ENCODE data around the gene XYLT1. TPM values are rescaled to one million over a fixed set of nuclear protein-coding genes. Genes with fewer than 3 reads are reported as not detected.

XYLT1 gene
- polyA plus RNA-seq, 1 donor from 2014 or later, result 3.3 TPM

- Histone ChIP-seq H2AFZ (ENCODE audit: low read depth, low read length) (no peak overlapping the region), H3K36me3 (ENCODE audit: insufficient read depth, low read length) (no peaks in the 10 kb centered on the region), H3K4me3 (ENCODE audit: low read length) (no peak overlapping the region), H3K9ac (ENCODE audit: low read length) (no peak overlapping the region), H3K9me3 (ENCODE audit: low read length) (no peaks in the 10 kb centered on the region), H3F3A (ENCODE audit: insufficient read depth, low read length, poor library complexity, severe bottlenecking) (no peaks in the 10 kb centered on the region), H4K20me1 (ENCODE audit: insufficient read depth) (no peaks in the 10 kb centered on the region), H3K27ac (ENCODE audit: low read length) (no peak overlapping the region), H3K4me2 (ENCODE audit: low read length) (no peak overlapping the region), H3K9me2 (ENCODE audit: insufficient read depth, low read length) (no peaks in the 10 kb centered on the region), H3K79me2 (replicated peaks; ENCODE audit: insufficient read depth, low read length) (no peaks in the 10 kb centered on the region), H3K27me3 (ENCODE audit: insufficient read depth, low read depth, low read length) (no peaks in the 10 kb centered on the region)
- TF ChIP-seq EZH2 (IDR thresholded peaks at IDR 0.05; ENCODE audit: borderline replicate concordance, insufficient read depth, low read length, poor library complexity, severe bottlenecking) (no peak), POLR2AphosphoS5 (IDR thresholded peaks at IDR 0.05) (no peak), MXI1 (conservative IDR thresholded peaks at IDR 0.05; ENCODE audit: poor library complexity, severe bottlenecking) (no peak)
Observed at GRCh38 chr16:17265154-17265553, 205.6 kb downstream of the XYLT1 start.

- Histone ChIP-seq H2AFZ (ENCODE audit: low read depth, low read length) (no peak overlapping the region), H3K4me3 (ENCODE audit: low read length) (no peak overlapping the region), H3K27me3 (ENCODE audit: insufficient read depth, low read depth, low read length) (no peaks in the 10 kb centered on the region), H3K4me2 (ENCODE audit: low read length) (no peak overlapping the region), H3K9me2 (ENCODE audit: insufficient read depth, low read length) (no peaks in the 10 kb centered on the region), H3K9me3 (ENCODE audit: low read length) (no peaks in the 10 kb centered on the region), H3K27ac (ENCODE audit: low read length) (no peak overlapping the region), H3K79me2 (replicated peaks; ENCODE audit: insufficient read depth, low read length) (no peaks in the 10 kb centered on the region), H3K9ac (ENCODE audit: low read length) (no peak overlapping the region), H4K20me1 (ENCODE audit: insufficient read depth) (no peaks in the 10 kb centered on the region), H3K36me3 (ENCODE audit: insufficient read depth, low read length) (no peaks in the 10 kb centered on the region), H3F3A (ENCODE audit: insufficient read depth, low read length, poor library complexity, severe bottlenecking) (no peaks in the 10 kb centered on the region)
- no peak for TF ChIP-seq CTCF (IDR thresholded peaks at IDR 0.05; ENCODE audit: poor library complexity, severe bottlenecking)
Observed at GRCh38 chr16:17261197-17261858, 209.4 kb downstream of the XYLT1 start.

GRCh38 chr16:17260276-17260849 is 210.4 kb downstream of the XYLT1 start:
- TF ChIP-seq MXI1 (conservative IDR thresholded peaks at IDR 0.05; ENCODE audit: poor library complexity, severe bottlenecking) (no peak), REST (IDR thresholded peaks at IDR 0.05; ENCODE audit: borderline replicate concordance) (no peak), POLR2AphosphoS5 (IDR thresholded peaks at IDR 0.05) (no peak), TAF1 (IDR thresholded peaks at IDR 0.05; ENCODE audit: low read depth) (no peak), EZH2 (IDR thresholded peaks at IDR 0.05; ENCODE audit: borderline replicate concordance, insufficient read depth, low read length, poor library complexity, severe bottlenecking) (no peak), EP300 (conservative IDR thresholded peaks at IDR 0.05; ENCODE audit: poor library complexity, severe bottlenecking) (no peak), RAD21 (conservative IDR thresholded peaks at IDR 0.05) (no peak), CTCF (IDR thresholded peaks at IDR 0.05; ENCODE audit: poor library complexity, severe bottlenecking) (no peak), SMC3 (conservative IDR thresholded peaks at IDR 0.05; ENCODE audit: poor library complexity) (no peak)
- Histone ChIP-seq H3F3A (ENCODE audit: insufficient read depth, low read length, poor library complexity, severe bottlenecking) (no peaks in the 10 kb centered on the region), H3K9ac (ENCODE audit: low read length) (no peak overlapping the region), H3K27ac (ENCODE audit: low read length) (no peak overlapping the region), H3K4me3 (ENCODE audit: low read length) (no peak overlapping the region), H3K9me2 (ENCODE audit: insufficient read depth, low read length) (no peaks in the 10 kb centered on the region), H3K9me3 (ENCODE audit: low read length) (no peaks in the 10 kb centered on the region), H3K27me3 (ENCODE audit: insufficient read depth, low read depth, low read length) (no peaks in the 10 kb centered on the region), H2AFZ (ENCODE audit: low read depth, low read length) (no peak overlapping the region), H3K79me2 (replicated peaks; ENCODE audit: insufficient read depth, low read length) (no peaks in the 10 kb centered on the region), H4K20me1 (ENCODE audit: insufficient read depth) (no peaks in the 10 kb centered on the region), H3K36me3 (ENCODE audit: insufficient read depth, low read length) (no peaks in the 10 kb centered on the region), H3K4me2 (ENCODE audit: low read length) (no peak overlapping the region)
